ENCODE data around the gene SLC39A8. TPM values are rescaled to one million over a fixed set of nuclear protein-coding genes. Genes with fewer than 3 reads are reported as not detected.
A peak's percentile ranks its signal among the peaks of the same experiment; 100 is the strongest.
"Not testable (repeated sequence)": the region's sequence is repeated elsewhere in the genome, so short reads cannot be mapped to it uniquely, and the experiment has no call there.

Gene SLC39A8
- total RNA-seq, 2 experiments from 2014 or later = 46.9 to 53.5 TPM

- peak; percentile 88 for ATAC-seq
- POLR2A ChIA-PET = no interaction called here
- peak; percentile 42 for DNase-seq
These were observed 45.8 kb downstream of the SLC39A8 start for GRCh38 chr4:102299354-102300107.

DNA sequence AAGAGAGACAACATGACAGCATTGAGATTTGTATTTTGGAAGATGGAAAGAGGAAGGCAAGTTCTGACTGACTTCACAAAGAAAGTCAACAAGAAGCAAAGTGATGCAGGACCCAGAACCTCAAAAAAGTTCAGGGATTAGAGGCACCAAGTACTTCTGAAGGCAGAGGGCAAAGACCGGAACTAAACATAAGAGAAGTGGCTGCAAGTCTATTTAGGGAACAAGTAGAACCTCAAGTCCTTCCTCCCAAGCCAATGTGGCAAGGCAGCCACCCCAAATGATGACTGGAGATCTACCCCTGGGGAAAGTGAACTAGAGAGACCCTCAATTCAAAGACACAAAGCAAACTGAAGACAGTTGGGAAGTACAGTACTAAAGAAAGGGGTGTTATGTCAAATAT, 46.6 kb downstream of the SLC39A8 start:
- H3K4me3 Mint-ChIP-seq = no peak overlapping the region
- H3K27me3 Mint-ChIP-seq = no peaks in the 10 kb centered on the region
- intact Hi-C loops (cut with DNase I, micrococcal nuclease) = loop anchor here in 1 of 2 experiments (2.0 kb wide), 1 partner anchor 40 kb away; no protein-coding TSS in a partner anchor
- H3K9me3 Mint-ChIP-seq (ENCODE audit: low read depth) = no peaks in the 10 kb centered on the region
- peaks cover 1% of the 10 kb centered on the region for H3K4me1 Mint-ChIP-seq
- ChIA-PET POLR2A (no interaction called here), CTCF (no interaction called here)
- H3K27ac Mint-ChIP-seq = no peak overlapping the region
- ATAC-seq = no peak
- peaks cover 36% of the 10 kb centered on the region for H3K36me3 Mint-ChIP-seq (ENCODE audit: low read depth)
- no peak for DNase-seq

More at GRCh38 chr4:102299354-102300107, 45.8 kb downstream of the SLC39A8 start:
- Mint-ChIP-seq H3K27me3 (no peaks in the 10 kb centered on the region), H3K36me3 (ENCODE audit: low read depth) (peaks cover 39% of the 10 kb centered on the region), H3K9me3 (ENCODE audit: low read depth) (no peaks in the 10 kb centered on the region), H3K4me3 (no peak overlapping the region), H3K4me1 (peaks cover 1% of the 10 kb centered on the region), H3K27ac (no peak overlapping the region)
- CTCF ChIA-PET = interaction anchor here (0.6 to 1.6 kb wide), 11 partner anchors 9 to 566 kb away, joined by 3 to 4 read pairs (median 3); no protein-coding TSS in a partner anchor
- intact Hi-C loops (cut with DNase I, micrococcal nuclease) = loop anchor here in 1 of 2 experiments (2.0 kb wide), 1 partner anchor 41 kb away; no protein-coding TSS in a partner anchor

GRCh38 chr4:102295153-102295862, 50.0 kb downstream of the SLC39A8 start:
- Mint-ChIP-seq H3K27me3 (no peaks in the 10 kb centered on the region), H3K9me3 (ENCODE audit: low read depth) (no peaks in the 10 kb centered on the region), H3K4me3 (no peak overlapping the region), H3K27ac (no peak overlapping the region), H3K36me3 (ENCODE audit: low read depth) (peaks cover 47% of the 10 kb centered on the region), H3K4me1 (peaks cover 1% of the 10 kb centered on the region)
- ChIA-PET CTCF (interaction anchor here (1.0 to 1.4 kb wide), 3 partner anchors 9 to 132 kb away, joined by 3 to 6 read pairs (median 3); no protein-coding TSS in a partner anchor), POLR2A (no interaction called here)
- intact Hi-C loops (cut with DNase I, micrococcal nuclease) = no loop called here
- ATAC-seq = no peak
- DNase-seq = no peak

- intact Hi-C loops (cut with DNase I, micrococcal nuclease) = no loop called here
- ChIA-PET CTCF (interaction anchor here (1.4 kb wide), 1 partner anchor 173 kb away, joined by 4 read pairs; no protein-coding TSS in a partner anchor), POLR2A (no interaction called here)
- Mint-ChIP-seq H3K4me3 (no peak overlapping the region), H3K36me3 (ENCODE audit: low read depth) (peaks cover 36% of the 10 kb centered on the region), H3K27ac (no peak overlapping the region), H3K9me3 (ENCODE audit: low read depth) (no peaks in the 10 kb centered on the region), H3K27me3 (no peaks in the 10 kb centered on the region), H3K4me1 (no peaks in the 10 kb centered on the region)
- no peak for ATAC-seq
- DNase-seq = no peak
These were observed 56.8 kb downstream of the SLC39A8 start for GRCh38 chr4:102288497-102288896.

GRCh38 chr4:102285831-102286230, 59.5 kb downstream of the SLC39A8 start:
- ChIA-PET POLR2A (no interaction called here), CTCF (interaction anchor here (1.7 kb wide), 1 partner anchor 26 kb away, joined by 4 read pairs; no protein-coding TSS in a partner anchor)
- intact Hi-C loops (cut with DNase I, micrococcal nuclease) = no loop called here
- H3K4me1 Mint-ChIP-seq = peaks cover 6% of the 10 kb centered on the region
- no peaks in the 10 kb centered on the region for H3K27me3 Mint-ChIP-seq
- H3K36me3 Mint-ChIP-seq (ENCODE audit: low read depth) = peaks cover 28% of the 10 kb centered on the region
- no peak overlapping the region for H3K4me3 Mint-ChIP-seq
- H3K27ac Mint-ChIP-seq = no peak overlapping the region
- ATAC-seq (no peak), DNase-seq (no peak)
- H3K9me3 Mint-ChIP-seq (ENCODE audit: low read depth) = no peaks in the 10 kb centered on the region

GRCh38 chr4:102281171-102281839, 64.0 kb downstream of the SLC39A8 start:
- ATAC-seq (no peak), DNase-seq (no peak)
- POLR2A ChIA-PET = no interaction called here
- no peak overlapping the region for H3K4me3 Mint-ChIP-seq
- H3K9me3 Mint-ChIP-seq (ENCODE audit: low read depth) = peaks cover 5% of the 10 kb centered on the region
- H3K27me3 Mint-ChIP-seq = no peaks in the 10 kb centered on the region
- H3K4me1 Mint-ChIP-seq = peaks cover 6% of the 10 kb centered on the region
- CTCF ChIA-PET = interaction anchor here (1.9 kb wide), 1 partner anchor 14 kb away, joined by 6 read pairs; no protein-coding TSS in a partner anchor
- no peak overlapping the region for H3K27ac Mint-ChIP-seq
- H3K36me3 Mint-ChIP-seq (ENCODE audit: low read depth) = peaks cover 33% of the 10 kb centered on the region
- intact Hi-C loops (cut with DNase I, micrococcal nuclease) = no loop called here

DNA sequence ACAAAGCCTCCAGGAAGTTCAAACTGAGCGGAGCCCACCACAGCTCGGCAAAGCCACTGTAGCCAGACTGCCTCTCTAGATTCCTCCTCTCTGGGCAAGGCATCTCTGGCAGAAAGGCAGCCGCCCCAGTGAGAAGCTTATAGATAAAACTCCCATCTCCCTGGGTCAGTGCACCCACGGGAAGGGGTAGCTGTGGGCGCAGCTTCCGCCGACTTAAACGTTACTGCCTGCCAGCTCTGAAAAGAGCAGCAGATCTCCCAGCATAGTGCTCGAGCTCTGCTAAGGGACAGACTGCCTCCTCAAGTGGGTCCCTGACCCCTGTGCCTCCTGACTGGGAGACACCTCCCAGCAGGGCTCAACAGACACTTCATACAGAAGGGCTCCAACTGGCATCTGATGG, 72.0 kb downstream of the SLC39A8 start:
- ATAC-seq; H3K4me1 Mint-ChIP-seq; intact Hi-C loops (cut with DNase I, micrococcal nuclease); POLR2A ChIA-PET; DNase-seq; H3K4me3 Mint-ChIP-seq; H3K27ac Mint-ChIP-seq; H3K9me3 Mint-ChIP-seq (ENCODE audit: low read depth); H3K27me3 Mint-ChIP-seq: not testable (repeated sequence)
- H3K36me3 Mint-ChIP-seq (ENCODE audit: low read depth) = peaks cover 28% of the 10 kb centered on the region
- CTCF ChIA-PET = interaction anchor here (0.9 kb wide), 1 partner anchor 14 kb away, joined by 3 read pairs; no protein-coding TSS in a partner anchor

- Mint-ChIP-seq H3K27me3 (no peaks in the 10 kb centered on the region), H3K4me3 (no peak overlapping the region), H3K4me1 (no peaks in the 10 kb centered on the region), H3K9me3 (ENCODE audit: low read depth) (peaks cover 2% of the 10 kb centered on the region), H3K36me3 (ENCODE audit: low read depth) (peaks cover 30% of the 10 kb centered on the region), H3K27ac (no peak overlapping the region)
- ChIA-PET CTCF (no interaction called here), POLR2A (no interaction called here)
- intact Hi-C loops (cut with DNase I, micrococcal nuclease) = no loop called here
- DNase-seq (no peak), ATAC-seq (no peak)
These were observed 73.0 kb downstream of the SLC39A8 start for GRCh38 chr4:102272318-102272717.

GRCh38 chr4:102268355-102268754, 76.9 kb downstream of the SLC39A8 start:
- Mint-ChIP-seq H3K9me3 (ENCODE audit: low read depth) (no peaks in the 10 kb centered on the region), H3K4me1 (peaks cover 5% of the 10 kb centered on the region), H3K4me3 (no peak overlapping the region), H3K27ac (no peak overlapping the region), H3K36me3 (ENCODE audit: low read depth) (peaks cover 13% of the 10 kb centered on the region), H3K27me3 (no peaks in the 10 kb centered on the region)
- intact Hi-C loops (cut with DNase I, micrococcal nuclease) = no loop called here
- ChIA-PET CTCF (no interaction called here), POLR2A (no interaction called here)
- ATAC-seq = no peak
- DNase-seq = no peak

- H3K4me1 Mint-ChIP-seq = peaks cover 10% of the 10 kb centered on the region
- ChIA-PET POLR2A (no interaction called here), CTCF (no interaction called here)
- no peak overlapping the region for H3K27ac Mint-ChIP-seq
- peaks cover 13% of the 10 kb centered on the region for H3K36me3 Mint-ChIP-seq (ENCODE audit: low read depth)
- intact Hi-C loops (cut with DNase I, micrococcal nuclease) = loop anchor here (2.0 to 5.0 kb wide), 2 partner anchors 82 to 364 kb away; partner anchors contain the start of gene SLC39A8 (in 1 of the 2)
- no peaks in the 10 kb centered on the region for H3K9me3 Mint-ChIP-seq (ENCODE audit: low read depth)
- ATAC-seq (peak; percentile 88), DNase-seq (peak; percentile 20)
- H3K27me3 Mint-ChIP-seq = no peaks in the 10 kb centered on the region
- no peak overlapping the region for H3K4me3 Mint-ChIP-seq
These were observed 82.1 kb downstream of the SLC39A8 start for GRCh38 chr4:102263024-102263787.

DNA sequence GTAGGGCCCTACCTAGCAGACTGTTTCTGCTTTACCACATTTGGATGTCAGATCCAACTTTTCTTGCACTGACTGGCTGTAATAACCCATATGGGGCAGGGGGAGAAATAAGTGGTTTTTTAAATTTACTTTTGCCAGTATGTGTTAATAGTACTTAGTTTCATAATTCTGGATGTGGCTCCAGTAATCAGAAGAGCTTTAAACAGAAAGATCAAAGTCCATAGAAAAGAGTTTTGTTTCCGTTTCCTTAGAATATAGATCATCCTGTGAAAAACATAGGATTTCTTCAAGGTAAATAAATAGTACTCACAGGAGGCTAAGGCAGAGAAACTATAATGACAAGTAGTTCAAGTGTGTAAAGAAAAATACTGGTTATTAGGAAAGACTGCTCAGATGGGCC, 85.6 kb downstream of the SLC39A8 start:
- Mint-ChIP-seq H3K9me3 (ENCODE audit: low read depth) (no peaks in the 10 kb centered on the region), H3K27ac (no peak overlapping the region), H3K4me1 (peaks cover 10% of the 10 kb centered on the region), H3K36me3 (ENCODE audit: low read depth) (peaks cover 6% of the 10 kb centered on the region), H3K27me3 (no peaks in the 10 kb centered on the region), H3K4me3 (no peak overlapping the region)
- DNase-seq (no peak), ATAC-seq (no peak)
- CTCF ChIA-PET = interaction anchor here (0.6 to 1.3 kb wide), 2 partner anchors 27 to 208 kb away, joined by 3 to 4 read pairs; no protein-coding TSS in a partner anchor
- intact Hi-C loops (cut with DNase I, micrococcal nuclease) = loop anchor here (2.0 to 10.0 kb wide), 4 partner anchors 39 to 745 kb away; no protein-coding TSS in a partner anchor
- POLR2A ChIA-PET = no interaction called here
